Mesendoderm (in vitro differentiated cells): ENCODE data around the gene AFAP1.

Experiments
- DNase-seq: peaks from one replicate; pipeline ENCODE4 v3.0.0; 2013
- H2AK5ac ChIP-seq: 2 replicates; pipeline ENCODE4 v1.6.1; 2013; ENCODE audit warnings: low read length, inconsistent platforms
- H2BK120ac ChIP-seq: 2 replicates; pipeline ENCODE4 v1.6.1; 2013; ENCODE audit warnings: low read depth, mild to moderate bottlenecking, low read length, moderate library complexity, mixed read lengths
- H2BK15ac ChIP-seq: replicated peaks from 2 replicates; pipeline ENCODE4 v1.6.1; 2013; ENCODE audit warnings: low read depth, mild to moderate bottlenecking, moderate library complexity
- H2BK5ac ChIP-seq: 2 replicates; pipeline ENCODE4 v1.6.1; 2013; ENCODE audit warnings: low read length, inconsistent platforms
- H3K18ac ChIP-seq: 2 replicates; pipeline ENCODE4 v1.6.1; 2013; ENCODE audit warnings: mild to moderate bottlenecking, low read length, mixed read lengths
- H3K23ac ChIP-seq: one replicate; pipeline ENCODE4 v1.6.1; 2013; ENCODE audit warnings: low read length
- H3K27ac ChIP-seq: 2 replicates; pipeline ENCODE4 v1.5.1; 2013; ENCODE audit warnings: low read depth, mild to moderate bottlenecking, inconsistent platforms, low read length, moderate library complexity
- H3K27me3 ChIP-seq: 2 replicates; pipeline ENCODE4 v1.6.1; 2013; ENCODE audit warnings: low read length, control low read depth, mild to moderate bottlenecking, inconsistent platforms; ENCODE audit not compliant: insufficient read depth, poor library complexity
- H3K36me3 ChIP-seq: 2 replicates; pipeline ENCODE4 v1.6.1; 2013; ENCODE audit warnings: low read length, inconsistent platforms; ENCODE audit not compliant: control insufficient read depth, insufficient read depth
- H3K4ac ChIP-seq: one replicate; pipeline ENCODE4 v1.6.1; 2013; ENCODE audit warnings: low read depth, mild to moderate bottlenecking, low read length, moderate library complexity
- H3K4me1 ChIP-seq: 2 replicates; pipeline ENCODE4 v1.6.1; 2013; ENCODE audit warnings: low read depth, low read length, inconsistent platforms; ENCODE audit not compliant: control insufficient read depth
- H3K4me2 ChIP-seq: 2 replicates; pipeline ENCODE4 v1.6.1; 2013; ENCODE audit warnings: low read length
- H3K4me3 ChIP-seq: 2 replicates; pipeline ENCODE4 v1.5.1; 2013; ENCODE audit warnings: mild to moderate bottlenecking, low read length
- H3K56ac ChIP-seq: one replicate; pipeline ENCODE4 v1.6.1; 2013; ENCODE audit warnings: low read length
- H3K79me1 ChIP-seq: 2 replicates; pipeline ENCODE4 v1.6.1; 2013; ENCODE audit warnings: low read length, inconsistent platforms
- H3K79me2 ChIP-seq: 2 replicates; pipeline ENCODE4 v1.6.1; 2013; ENCODE audit warnings: mild to moderate bottlenecking, low read length; ENCODE audit not compliant: control insufficient read depth, insufficient read depth
- H3K9ac ChIP-seq: 2 replicates; pipeline ENCODE4 v1.6.1; 2013; ENCODE audit warnings: low read length, inconsistent platforms
- H4K5ac ChIP-seq: one replicate; pipeline ENCODE4 v1.6.1; 2013; ENCODE audit warnings: low read length
- H4K8ac ChIP-seq: one replicate; pipeline ENCODE4 v1.6.1; 2013; ENCODE audit warnings: low read depth, mild to moderate bottlenecking, control low read depth, low read length, moderate library complexity
- WGBS: extraction: QIAGEN DNeasy Blood & Tissue Kit; methylation state at CpG from one replicate; pipeline ENCODE4 v1.1.7; 2013; ENCODE audit warnings: low lambda C conversion rate, missing lambda C conversion rate; ENCODE audit not compliant: insufficient coverage; ENCODE audit errors: extremely low coverage; 5-methylcytosine and 5-hydroxymethylcytosine counted together

Gene AFAP1

GRCh38 chr4:7984286-7984925, 44.7 kb upstream of the AFAP1 start:
- Histone ChIP-seq H2BK5ac (no peak overlapping the region), H4K5ac (no peak overlapping the region), H2BK120ac (no peak overlapping the region), H3K4ac (no peak overlapping the region), H3K4me2 (no peak overlapping the region), H3K27ac (no peak overlapping the region), H3K27me3 (no peaks in the 10 kb centered on the region), H3K4me3 (no peak overlapping the region), H3K36me3 (no peaks in the 10 kb centered on the region), H3K4me1 (peaks cover 4% of the 10 kb centered on the region), H4K8ac (no peak overlapping the region), H3K18ac (no peak overlapping the region), H3K23ac (no peak overlapping the region), H2BK15ac (no peak overlapping the region), H2AK5ac (no peak overlapping the region), H3K79me2 (no peaks in the 10 kb centered on the region), H3K9ac (no peak overlapping the region), H3K56ac (no peak overlapping the region), H3K79me1 (no peaks in the 10 kb centered on the region)
- no CpG with 5 or more reads among the region's 31 CpGs for WGBS
- DNase-seq = no peak

GRCh38 chr4:7983296-7983695, 43.6 kb upstream of the AFAP1 start:
- Histone ChIP-seq H3K4me2 (no peak overlapping the region), H4K5ac (no peak overlapping the region), H3K27me3 (no peaks in the 10 kb centered on the region), H3K36me3 (no peaks in the 10 kb centered on the region), H2AK5ac (no peak overlapping the region), H2BK120ac (no peak overlapping the region), H3K9ac (no peak overlapping the region), H2BK15ac (no peak overlapping the region), H3K27ac (no peak overlapping the region), H3K23ac (no peak overlapping the region), H2BK5ac (no peak overlapping the region), H3K4me3 (no peak overlapping the region), H3K4ac (no peak overlapping the region), H3K79me1 (no peaks in the 10 kb centered on the region), H3K4me1 (peaks cover 15% of the 10 kb centered on the region), H3K56ac (no peak overlapping the region), H3K79me2 (no peaks in the 10 kb centered on the region), H4K8ac (no peak overlapping the region), H3K18ac (no peak overlapping the region)
- no peak for DNase-seq
- whole genome bisulfite sequencing = no CpG with 5 or more reads among the region's 17 CpGs

GRCh38 chr4:7981738-7982394, 42.2 kb upstream of the AFAP1 start:
- Histone ChIP-seq H2AK5ac (peak overlapping the region; percentile 69), H3K79me1 (no peaks in the 10 kb centered on the region)

GRCh38 chr4:7980036-7980435, 40.4 kb upstream of the AFAP1 start:
- peak overlapping the region; percentile 40 for H3K27ac ChIP-seq
- no peak overlapping the region for H2AK5ac ChIP-seq
- H3K4ac ChIP-seq = no peak overlapping the region
- no peak overlapping the region for H3K4me3 ChIP-seq
- no peaks in the 10 kb centered on the region for H3K36me3 ChIP-seq
- no peak overlapping the region for H2BK5ac ChIP-seq
- H3K79me1 ChIP-seq = no peaks in the 10 kb centered on the region
- no peak overlapping the region for H3K9ac ChIP-seq
- H3K18ac ChIP-seq = no peak overlapping the region
- WGBS = no CpG with 5 or more reads among the region's 2 CpGs
- no peak for DNase-seq
- no peak overlapping the region for H4K5ac ChIP-seq
- peaks cover 17% of the 10 kb centered on the region for H3K4me1 ChIP-seq
- no peaks in the 10 kb centered on the region for H3K79me2 ChIP-seq
- no peak overlapping the region for H3K4me2 ChIP-seq
- H2BK15ac ChIP-seq = no peak overlapping the region
- no peak overlapping the region for H3K23ac ChIP-seq
- no peak overlapping the region for H2BK120ac ChIP-seq
- no peak overlapping the region for H4K8ac ChIP-seq
- no peak overlapping the region for H3K56ac ChIP-seq
- no peaks in the 10 kb centered on the region for H3K27me3 ChIP-seq

More at GRCh38 chr4:7981738-7982394, 42.2 kb upstream of the AFAP1 start:
- no peak for DNase-seq
- no CpG with 5 or more reads among the region's 8 CpGs for WGBS
- Histone ChIP-seq H3K27ac (no peak overlapping the region), H3K23ac (no peak overlapping the region), H3K36me3 (no peaks in the 10 kb centered on the region), H3K56ac (peak overlapping the region; percentile 15), H3K4me3 (no peak overlapping the region), H3K4me1 (peaks cover 17% of the 10 kb centered on the region), H2BK15ac (no peak overlapping the region), H3K4ac (no peak overlapping the region), H3K9ac (no peak overlapping the region), H2BK120ac (no peak overlapping the region), H2BK5ac (no peak overlapping the region), H3K18ac (no peak overlapping the region), H4K5ac (no peak overlapping the region), H3K79me2 (no peaks in the 10 kb centered on the region), H3K4me2 (no peak overlapping the region), H3K27me3 (no peaks in the 10 kb centered on the region), H4K8ac (no peak overlapping the region)

- Histone ChIP-seq H2BK120ac (no peak overlapping the region), H3K23ac (no peak overlapping the region), H3K4ac (no peak overlapping the region), H3K79me2 (no peaks in the 10 kb centered on the region), H4K5ac (no peak overlapping the region), H3K18ac (no peak overlapping the region), H2BK15ac (no peak overlapping the region), H3K4me3 (no peak overlapping the region), H3K4me1 (peaks cover 17% of the 10 kb centered on the region), H3K79me1 (no peaks in the 10 kb centered on the region), H3K36me3 (no peaks in the 10 kb centered on the region), H3K9ac (no peak overlapping the region), H3K4me2 (no peak overlapping the region), H3K27ac (no peak overlapping the region), H3K56ac (no peak overlapping the region), H2BK5ac (no peak overlapping the region), H4K8ac (no peak overlapping the region), H2AK5ac (no peak overlapping the region), H3K27me3 (no peaks in the 10 kb centered on the region)
- peak; percentile 79 for DNase-seq
- WGBS = no CpG with 5 or more reads among the region's 4 CpGs
These were observed 39.9 kb upstream of the AFAP1 start for GRCh38 chr4:7979652-7979968.
